HG03139 (cell line): ENCODE data around the gene PKM.

Experiments
- ATAC-seq: cut with Tn5 transposase; IDR thresholded peaks from one replicate; pipeline ENCODE4 v1.9.1; 2021; ENCODE audit not compliant: unreplicated experiment

The PKM gene

GRCh38 chr15:72236381-72237003 lies 5.5 kb upstream of the PKM start:
- no peak for ATAC-seq

GRCh38 chr15:72235298-72235697 lies 4.3 kb upstream of the PKM start:
- ATAC-seq: no peak

- no peak for ATAC-seq
Measured at GRCh38 chr15:72233769-72234168, 2.8 kb upstream of the PKM start.

- no peak for ATAC-seq
Measured at GRCh38 chr15:72231833-72232478, 966 bp upstream of the PKM start.

- ATAC-seq: no peak
Measured at GRCh38 chr15:72230197-72231065, 559 bp downstream of the PKM start.

- no peak for ATAC-seq
Measured at GRCh38 chr15:72229947-72230196, 1.1 kb downstream of the PKM start.

- ATAC-seq: no peak
Measured at GRCh38 chr15:72229076-72229946, 1.7 kb downstream of the PKM start.

GRCh38 chr15:72227720-72228119 lies 3.3 kb downstream of the PKM start:
- no peak for ATAC-seq

- ATAC-seq: no peak
Measured at GRCh38 chr15:72227192-72227586, 3.8 kb downstream of the PKM start.

- no peak for ATAC-seq
Measured at GRCh38 chr15:72223278-72223677, 7.7 kb downstream of the PKM start.

GRCh38 chr15:72222393-72222792 lies 8.6 kb downstream of the PKM start:
- no peak for ATAC-seq

- ATAC-seq: no peak
Measured at GRCh38 chr15:72220687-72221086, 10.3 kb downstream of the PKM start.

- no peak for ATAC-seq
Measured at GRCh38 chr15:72217216-72217615, 13.8 kb downstream of the PKM start.

GRCh38 chr15:72216079-72216478 lies 14.9 kb downstream of the PKM start:
- no peak for ATAC-seq

- no peak for ATAC-seq
Measured at GRCh38 chr15:72207558-72208085, 23.4 kb downstream of the PKM start.

- ATAC-seq: no peak
Measured at GRCh38 chr15:72206677-72207000, 24.4 kb downstream of the PKM start.

- ATAC-seq: no peak
Measured at GRCh38 chr15:72205896-72206676, 24.9 kb downstream of the PKM start.

GRCh38 chr15:72205273-72205672 lies 25.7 kb downstream of the PKM start:
- ATAC-seq: no peak

GRCh38 chr15:72203507-72203837 lies 27.5 kb downstream of the PKM start:
- ATAC-seq: no peak

GRCh38 chr15:72202801-72203506 lies 28.0 kb downstream of the PKM start:
- ATAC-seq: no peak
